Glomerular endothelial cell (primary cell): Measurements from ENCODE around the gene POLE. TPM values are rescaled to one million over a fixed set of nuclear protein-coding genes. Genes with fewer than 3 reads are reported as not detected.

Experiments
- DNase-seq: peaks from one replicate; pipeline ENCODE4 v3.0.0-alpha.2; 2011; ENCODE audit warnings: low read depth, low spot score; ENCODE audit errors: extremely low read depth
- total RNA-seq: library from RNA; depleted of rRNA; stranded (reverse); fragments of >200 nt; gene quantifications from 2 replicates; pipeline ENCODE4 v1.2.3, GENCODE V29; 2015

The POLE gene
- total RNA-seq, 1 donor from 2014 or later: 25.4 TPM

DNA sequence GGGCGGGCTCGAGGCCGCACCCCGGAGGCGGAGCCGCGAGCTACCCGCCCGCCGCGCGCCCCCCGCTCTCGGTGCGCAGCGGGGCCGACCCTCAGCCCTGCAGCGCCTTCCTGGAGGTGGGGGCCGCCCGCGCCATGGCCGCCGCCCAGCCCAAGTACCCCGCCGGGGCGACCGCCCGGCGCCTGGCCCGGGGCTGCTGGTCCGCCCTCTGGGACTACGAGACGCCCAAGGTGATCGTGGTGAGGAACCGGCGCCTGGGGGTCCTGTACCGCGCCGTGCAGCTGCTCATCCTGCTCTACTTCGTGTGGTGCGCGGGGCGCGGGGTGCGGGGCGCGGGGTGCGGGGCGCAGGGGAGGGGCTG lies 68.5 kb downstream of the POLE start, which contains the start of gene P2RX2:
Gene P2RX2 (plus strand): TSS at position 94 of the 361 bp plus-strand sequence. CDS start 41 bp downstream, at position 135.
- no peak for DNase-seq

DNA sequence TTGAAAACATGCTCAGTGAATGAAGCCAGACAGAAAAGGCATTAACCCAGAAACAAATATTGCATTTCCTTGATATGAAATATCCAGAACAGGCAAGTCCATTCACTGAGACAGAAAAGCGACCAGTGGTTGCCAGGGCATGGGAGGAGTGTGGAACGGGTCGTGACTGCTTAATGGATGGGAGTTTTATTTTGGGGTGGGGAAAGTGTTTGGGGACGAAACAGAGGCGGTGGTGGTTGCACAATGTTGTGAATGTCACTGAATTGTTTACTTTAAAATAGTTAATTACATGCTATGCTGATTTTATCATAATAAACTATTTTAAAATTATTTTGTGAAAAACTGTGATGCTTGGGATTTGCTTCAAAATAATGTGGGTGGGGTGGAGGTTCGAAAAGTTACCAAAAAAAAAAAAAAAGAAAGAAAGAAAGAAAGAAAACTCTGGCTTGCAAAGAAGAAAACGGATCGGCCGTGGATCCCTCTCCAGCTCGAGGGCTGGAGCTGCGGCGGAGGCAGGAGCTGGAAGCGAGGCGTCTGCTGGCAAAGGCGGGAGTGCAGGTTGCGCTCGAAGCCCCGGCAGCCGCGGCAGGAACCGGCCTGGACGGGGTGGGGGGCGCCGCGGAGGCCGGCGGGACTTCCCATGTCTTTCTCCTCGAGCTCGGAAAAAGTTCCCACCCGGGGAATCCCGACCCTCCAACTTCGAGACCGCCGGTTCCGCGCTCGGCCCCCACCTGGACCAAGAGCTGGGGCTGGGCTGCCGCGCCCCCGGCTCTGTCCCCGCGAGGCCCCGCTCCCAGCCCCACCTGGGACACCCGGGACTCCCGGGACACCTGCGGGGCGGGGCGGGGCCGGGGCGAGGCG lies 69.1 kb downstream of the POLE start:
- no peak for DNase-seq

DNA sequence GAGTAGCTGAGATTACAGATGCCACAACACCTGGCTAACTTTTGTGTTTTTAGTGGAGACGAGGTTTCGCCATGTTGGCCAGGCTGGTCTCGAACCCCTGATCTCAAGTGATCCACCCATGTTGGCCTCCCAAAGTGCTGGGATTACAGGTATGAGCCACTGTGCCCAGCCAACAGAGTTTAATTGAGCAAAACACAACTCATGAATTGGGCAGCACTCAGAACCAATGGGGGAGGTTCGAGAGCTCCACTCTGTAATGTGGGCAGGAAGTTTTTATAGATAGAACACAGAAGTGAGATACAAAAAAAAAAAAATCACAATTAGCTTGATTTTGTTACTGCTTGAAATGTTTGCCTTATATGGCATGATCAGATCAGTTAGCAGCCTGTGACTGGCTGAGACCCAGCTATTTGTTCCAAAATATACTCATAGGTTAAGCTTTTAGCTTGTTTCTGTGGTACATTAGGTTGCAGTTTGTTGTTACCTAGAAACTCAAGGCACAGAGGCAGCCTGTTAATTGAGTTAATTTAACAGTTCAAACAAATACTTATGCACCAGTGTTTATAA lies 69.9 kb downstream of the POLE start:
- DNase-seq: no peak

DNA sequence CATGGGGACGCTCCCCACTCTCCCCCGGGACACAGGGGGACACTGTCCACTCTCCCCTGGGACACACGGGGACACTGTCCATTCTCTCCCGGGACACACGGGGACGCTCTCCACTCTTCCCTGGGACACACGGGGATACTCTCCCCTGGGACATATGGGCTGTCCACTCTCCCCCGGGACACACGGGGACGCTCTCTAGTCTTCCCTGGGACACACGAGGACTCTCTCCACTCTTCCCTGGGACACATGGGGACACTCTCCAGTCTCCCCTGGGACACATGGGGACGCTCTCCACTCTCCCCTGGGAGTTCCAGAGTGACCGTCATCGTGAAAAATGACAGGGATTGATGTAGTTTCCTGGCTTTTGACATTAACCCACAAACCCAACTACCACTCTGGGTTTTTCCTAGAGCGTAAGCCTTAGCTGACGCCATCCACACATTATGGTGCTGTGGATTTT lies 71.5 kb downstream of the POLE start:
- no peak for DNase-seq

DNA sequence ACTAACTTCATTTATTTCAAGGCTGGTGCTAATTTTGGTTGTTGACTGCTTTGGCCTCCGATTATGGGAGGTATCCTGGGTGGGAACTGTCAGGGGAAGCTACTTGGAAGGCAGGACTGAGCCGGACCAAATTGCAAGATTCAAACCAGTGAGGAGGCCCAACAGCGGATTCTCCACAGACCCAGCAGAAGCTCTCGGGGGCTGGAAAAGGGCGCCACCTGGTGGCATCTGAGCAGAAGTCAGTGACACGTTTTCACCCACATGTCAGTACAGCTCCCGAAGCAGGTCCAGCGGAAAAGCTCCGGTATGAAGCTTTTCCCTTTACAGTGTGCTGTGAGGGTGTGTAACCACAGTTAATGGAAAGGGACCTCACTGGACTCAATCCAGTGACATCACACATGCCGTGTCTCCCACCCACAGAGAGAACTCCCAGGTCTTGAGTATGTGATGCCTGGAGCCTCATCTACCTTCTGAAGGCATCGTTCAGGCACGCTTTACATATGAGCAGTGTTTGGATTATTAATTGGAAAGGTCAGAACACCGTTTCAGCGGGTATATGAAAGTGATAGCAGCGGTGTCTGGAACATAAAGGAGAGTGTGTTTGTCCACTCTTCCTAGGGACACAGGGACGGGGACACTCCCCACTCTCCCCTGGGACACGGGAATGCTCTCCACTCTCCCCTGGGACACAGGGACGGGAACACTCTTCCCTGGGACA lies 72.1 kb downstream of the POLE start:
- DNase-seq: peak; percentile 62

DNA sequence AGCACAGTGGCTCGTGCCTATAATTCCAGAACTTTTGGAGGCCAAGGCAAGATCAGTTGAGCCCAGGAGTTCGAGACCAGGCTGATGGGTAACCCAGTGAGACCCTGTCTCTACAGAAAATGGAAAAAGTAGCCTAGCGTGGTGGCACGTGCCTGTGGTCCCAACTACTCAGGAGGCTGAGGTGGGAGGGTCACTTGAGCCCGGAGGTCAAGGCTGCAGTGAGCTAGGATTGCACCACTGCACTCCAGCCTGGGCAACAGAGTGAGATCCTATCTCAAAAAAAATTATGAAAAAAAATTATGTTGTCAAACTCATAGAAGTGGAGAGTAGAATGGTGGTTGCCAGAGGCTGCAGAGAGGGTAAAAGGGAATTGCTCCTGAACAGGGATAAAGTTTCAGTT lies 73.1 kb downstream of the POLE start:
- DNase-seq: no peak

DNA sequence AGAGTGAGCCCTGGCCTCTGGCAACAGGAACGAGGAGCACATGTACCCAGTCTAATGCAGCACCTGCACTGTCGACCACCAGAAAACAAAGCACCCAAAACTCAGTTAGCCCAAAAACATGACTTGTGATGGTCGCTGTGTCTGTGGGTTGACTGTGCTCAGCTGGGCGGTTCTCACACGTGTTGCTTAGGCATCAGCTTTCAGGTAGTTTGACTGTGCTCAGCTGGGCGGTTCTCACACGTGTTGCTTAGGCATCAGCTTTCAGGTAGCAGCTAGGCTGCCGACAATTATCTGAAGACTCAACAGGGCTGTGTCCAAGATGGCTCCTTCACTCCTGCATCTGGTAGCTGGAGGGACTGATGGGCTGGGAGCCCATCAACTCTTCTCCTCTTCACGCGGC lies 75.5 kb downstream of the POLE start:
- DNase-seq: no peak

DNA sequence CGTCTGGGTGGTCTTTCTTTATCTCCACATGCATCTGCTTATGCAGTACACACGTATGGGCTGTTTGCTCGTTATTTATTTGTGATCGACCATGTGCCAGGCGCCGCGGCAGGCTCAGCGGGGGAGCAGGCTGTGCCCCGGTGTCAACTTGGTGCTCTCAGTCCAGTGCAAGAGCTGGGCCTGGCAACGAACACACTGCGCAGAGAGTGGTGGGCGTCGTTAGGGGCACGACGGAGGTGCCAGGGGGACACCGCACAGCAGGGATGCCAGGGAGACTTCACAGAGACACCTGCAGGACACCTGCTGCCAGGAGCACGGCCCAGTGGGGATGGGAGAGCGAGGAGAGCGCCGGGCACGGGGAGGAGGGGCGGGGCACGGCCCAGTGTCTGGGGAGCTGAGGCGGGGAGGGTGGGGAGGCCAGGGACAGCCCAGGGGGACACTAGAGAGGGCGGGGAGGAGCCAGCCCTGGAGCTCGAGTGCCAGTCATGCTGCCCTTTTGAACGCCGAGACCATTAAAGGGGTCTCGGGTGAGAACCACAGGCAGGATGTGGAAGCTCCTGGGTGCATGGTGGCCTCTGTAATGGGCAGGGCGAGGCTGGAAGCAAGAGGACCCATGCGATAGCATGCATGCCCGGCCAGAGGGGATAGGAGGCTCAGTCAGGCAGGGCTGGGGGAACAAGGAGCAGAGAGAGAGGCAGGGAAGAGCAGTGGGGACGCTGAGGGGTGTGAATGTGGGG lies 76.1 kb downstream of the POLE start:
- DNase-seq: no peak

DNA sequence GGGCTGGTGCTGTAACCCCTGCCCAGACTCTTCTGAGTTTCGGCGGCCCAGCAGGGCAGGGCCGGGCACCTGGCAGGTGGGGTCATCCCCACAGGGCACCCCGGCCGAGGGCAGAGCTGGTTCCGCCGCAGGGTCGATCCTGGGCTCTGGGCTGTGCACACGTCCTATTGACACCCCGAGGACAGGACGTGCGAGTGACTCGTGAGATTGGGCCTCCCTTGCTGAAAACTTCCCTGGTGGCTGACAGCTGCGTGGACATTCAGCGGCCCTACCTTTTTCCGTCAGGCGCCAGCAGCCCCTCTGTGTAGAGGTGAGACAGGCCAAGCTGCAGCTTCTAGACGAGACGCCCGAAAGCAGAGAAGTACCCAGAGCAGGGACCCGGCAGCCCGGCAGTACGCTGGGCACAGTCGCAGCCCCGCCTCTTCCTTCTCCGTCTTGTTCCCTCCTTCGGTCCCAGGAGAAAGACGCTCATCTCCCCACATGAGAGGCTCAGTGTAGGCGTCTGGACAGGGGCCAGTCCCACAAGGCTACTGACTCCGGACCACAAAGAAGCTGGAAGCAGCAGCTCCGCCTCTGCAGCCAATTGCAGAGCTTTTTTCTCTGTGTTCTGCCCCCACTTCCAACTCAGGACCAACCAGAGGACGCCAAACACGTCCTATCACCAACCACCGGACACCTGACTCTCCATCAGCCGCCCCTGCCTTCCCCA lies 76.9 kb downstream of the POLE start, which contains the start of gene LRCOL1:
Gene LRCOL1 (minus strand): TSS at position 532 of the 709 bp plus-strand sequence. CDS start 4,331 bp downstream, outside the sequence.
- no peak for DNase-seq

DNA sequence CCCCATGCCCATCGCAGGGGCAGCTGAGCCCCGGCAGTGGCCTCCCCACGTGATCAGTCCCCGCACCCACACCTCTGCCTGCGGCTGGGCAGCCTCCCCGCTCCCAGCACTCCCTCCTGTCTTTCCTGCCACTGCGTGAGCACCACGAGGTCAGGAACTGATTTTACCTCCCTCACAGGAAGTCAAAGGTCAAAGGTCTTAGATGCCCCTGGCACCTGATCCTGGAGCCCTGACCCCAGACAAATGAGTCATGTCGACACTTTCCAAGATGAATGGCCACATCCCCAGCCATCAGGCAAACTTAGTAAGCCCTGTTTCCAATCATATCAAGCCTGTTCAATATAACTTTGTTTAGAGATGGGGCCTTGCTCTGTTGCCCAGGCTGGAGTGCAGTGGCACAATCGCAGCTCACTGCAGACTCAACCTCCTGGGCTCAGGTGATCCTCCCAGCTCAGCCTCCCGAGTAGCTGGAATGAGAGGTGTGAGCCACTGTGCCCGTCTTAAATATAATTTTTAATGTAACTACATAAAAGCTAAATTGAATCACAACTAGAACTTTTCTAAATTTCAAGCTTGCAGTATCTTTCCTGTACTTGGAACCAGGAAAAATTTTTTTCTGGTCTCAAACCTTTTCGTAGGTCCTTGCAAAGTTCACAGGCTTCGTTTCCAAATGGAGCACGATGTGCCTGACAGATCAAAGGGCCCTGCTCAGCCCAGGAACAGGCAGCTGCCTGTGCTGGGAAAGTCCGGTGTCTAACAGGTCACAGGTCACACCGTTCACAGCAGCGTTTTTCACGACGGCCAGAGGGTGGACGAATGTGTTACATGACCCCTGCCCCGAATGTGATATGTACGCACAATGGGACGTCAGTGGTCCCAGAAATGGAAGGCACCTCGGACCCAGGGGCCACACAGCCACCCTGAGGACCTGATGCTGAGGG lies 78.6 kb downstream of the POLE start:
- no peak for DNase-seq

DNA sequence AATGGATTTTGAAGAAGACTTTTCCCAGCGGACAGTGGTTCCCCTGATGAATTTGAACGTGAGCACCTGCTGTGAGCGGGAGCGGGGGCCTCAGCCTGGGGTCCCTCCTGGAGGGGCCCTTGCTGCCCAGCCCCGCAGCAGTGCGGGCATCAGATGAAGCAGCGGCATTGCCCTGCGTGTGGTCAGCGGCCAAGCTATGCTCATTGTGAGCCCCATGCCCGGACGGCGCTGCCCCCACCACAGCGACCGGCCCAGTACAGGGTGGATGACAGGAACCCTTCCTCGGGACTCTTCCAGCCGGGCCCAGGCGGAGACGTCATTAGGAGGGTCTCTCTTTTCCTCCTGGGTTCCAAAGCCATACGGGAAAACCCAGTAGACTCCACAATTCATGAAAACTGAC lies 80.2 kb downstream of the POLE start:
- DNase-seq: no peak

DNA sequence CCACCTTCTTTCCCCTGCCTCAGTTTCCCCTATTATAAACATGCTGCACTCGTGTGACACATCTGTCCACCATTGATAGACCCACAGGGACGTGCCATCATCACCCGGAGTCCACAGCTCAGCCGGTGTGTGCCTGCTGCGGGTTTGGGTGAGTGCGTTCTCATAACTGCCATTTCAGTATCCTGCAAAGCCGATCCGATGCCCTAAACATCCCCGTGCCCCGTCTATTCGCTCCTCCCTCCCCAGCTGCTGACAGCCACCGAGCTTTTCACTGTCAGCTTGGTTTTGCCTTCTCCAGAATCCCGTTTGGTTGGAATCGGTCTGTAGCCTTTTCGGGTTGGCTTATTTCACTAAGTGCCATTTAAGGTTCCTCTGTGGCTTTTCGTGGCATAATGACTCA lies 80.7 kb downstream of the POLE start:
- no peak for DNase-seq

DNA sequence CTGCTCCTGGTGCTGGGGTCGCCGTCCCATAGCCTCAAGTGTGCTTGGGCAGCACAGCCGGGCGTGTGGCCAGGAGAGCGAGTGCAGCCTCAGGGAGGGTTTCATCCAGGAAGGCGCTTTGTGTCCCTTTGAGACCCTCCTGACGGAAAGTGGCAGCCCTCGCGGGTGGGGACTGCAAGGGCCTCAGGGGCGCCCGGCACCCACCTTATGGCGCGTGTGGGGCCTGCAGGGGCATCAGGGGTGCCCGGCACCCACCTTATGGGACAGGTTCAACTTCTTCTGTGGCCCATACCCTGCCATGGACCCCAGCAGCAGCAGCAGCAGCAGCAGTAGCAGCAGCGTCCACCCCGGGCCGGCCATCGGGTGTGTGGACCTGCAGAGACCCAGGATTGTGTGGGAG lies 81.2 kb downstream of the POLE start:
- no peak for DNase-seq

DNA sequence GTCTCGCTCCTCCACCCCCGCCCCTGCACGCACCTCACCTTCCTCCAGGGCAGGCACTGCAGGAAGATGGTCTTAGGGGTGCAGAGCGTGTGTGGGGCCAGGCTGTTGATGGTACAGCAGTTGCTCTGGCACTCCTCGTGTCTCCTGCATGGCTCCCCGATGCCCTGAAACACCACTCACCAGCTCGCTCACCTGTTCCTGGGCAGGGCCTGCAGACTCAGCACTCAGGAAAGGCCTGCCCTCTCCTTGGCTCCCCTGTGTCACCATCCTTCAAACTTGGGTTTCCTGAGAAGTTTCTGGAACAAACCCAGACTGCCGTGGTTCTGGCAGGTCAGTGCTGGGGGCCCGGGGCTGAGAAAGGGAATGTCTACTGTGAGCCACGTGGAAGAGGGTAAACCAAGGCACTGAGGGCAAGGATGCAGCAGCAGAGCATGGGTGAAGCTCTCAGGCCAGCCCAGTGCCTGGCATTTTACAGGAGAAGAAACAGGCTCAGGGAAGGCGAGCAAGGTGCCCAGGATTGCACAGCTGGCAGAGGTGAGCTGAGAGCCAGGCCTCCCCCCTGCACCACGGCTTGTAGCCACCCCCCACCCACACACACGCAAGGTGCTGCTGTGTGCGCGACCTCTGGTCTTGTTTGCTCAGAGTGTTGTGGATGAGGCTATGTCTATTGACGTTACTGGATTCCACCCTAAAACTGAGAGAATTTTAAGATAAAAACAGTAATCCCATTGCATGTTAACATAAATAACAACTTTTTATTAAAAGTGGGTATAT lies 82.3 kb downstream of the POLE start:
- no peak for DNase-seq

DNA sequence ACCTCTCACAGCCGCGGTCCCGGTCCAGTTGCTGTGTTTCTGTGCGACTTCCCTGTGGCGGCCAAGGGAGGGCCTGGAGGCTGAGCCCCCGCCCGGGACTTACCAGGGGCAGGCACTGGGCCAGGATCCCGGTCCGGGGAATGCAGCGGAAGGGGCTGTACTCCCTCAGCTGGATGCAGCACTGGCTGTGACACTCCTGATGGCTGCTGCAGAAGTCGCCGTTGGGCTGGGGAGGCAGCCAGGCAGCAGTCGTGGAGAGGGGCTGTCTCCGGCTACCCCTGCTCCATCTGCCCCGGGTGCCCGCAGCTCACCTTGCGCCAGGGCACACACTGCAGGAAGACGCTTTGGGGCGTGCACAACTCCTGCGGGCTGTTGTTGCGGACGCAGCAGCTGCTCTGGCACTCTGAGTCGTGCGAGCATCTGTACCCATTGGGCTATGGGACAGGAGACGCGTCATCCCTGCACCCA lies 83.0 kb downstream of the POLE start:
- DNase-seq: no peak

DNA sequence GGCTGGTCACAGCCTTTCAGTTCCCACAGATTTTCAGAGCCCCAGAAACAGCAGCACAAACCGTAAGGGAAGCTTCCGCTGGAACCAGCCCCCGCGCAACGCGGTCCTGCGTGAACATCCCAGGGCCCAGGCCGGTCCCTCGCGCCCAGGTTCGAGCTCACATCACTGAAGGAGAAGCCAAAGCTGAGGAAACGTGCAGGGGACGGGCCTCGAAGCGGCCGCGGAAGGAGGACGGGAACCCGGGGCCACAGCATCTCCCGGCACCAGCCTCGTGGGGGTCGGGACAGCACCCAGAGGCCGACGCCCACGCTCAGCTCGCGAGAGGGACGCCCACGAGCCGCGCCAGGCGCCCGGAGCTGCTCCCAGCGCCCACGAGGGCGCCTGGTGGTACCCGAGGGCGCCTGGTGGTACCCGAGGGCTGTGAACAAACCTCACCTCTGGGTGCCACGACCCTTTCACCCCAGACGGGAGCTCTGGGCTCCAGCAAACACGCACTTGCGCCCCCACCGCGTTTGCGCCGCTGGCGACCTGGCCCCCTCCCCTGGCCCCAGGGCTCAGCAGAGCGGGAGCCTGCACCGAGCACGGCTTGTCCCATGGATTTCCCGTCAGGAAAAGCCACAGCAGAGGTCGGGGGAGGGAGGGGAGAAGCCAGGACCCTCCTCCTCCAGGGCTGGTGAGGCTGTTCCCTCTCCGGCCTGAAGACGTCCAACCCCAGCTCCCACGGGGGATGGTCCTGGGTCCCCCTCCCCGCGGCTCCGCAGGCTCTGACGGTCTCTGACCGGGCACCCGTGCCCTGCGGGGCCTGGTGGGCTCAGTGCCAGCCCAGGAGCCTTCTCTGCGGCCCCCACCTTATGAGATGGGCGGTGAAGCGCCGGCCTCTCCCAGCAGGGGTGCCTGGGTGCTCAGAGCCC lies 83.6 kb downstream of the POLE start:
- DNase-seq: no peak

DNA sequence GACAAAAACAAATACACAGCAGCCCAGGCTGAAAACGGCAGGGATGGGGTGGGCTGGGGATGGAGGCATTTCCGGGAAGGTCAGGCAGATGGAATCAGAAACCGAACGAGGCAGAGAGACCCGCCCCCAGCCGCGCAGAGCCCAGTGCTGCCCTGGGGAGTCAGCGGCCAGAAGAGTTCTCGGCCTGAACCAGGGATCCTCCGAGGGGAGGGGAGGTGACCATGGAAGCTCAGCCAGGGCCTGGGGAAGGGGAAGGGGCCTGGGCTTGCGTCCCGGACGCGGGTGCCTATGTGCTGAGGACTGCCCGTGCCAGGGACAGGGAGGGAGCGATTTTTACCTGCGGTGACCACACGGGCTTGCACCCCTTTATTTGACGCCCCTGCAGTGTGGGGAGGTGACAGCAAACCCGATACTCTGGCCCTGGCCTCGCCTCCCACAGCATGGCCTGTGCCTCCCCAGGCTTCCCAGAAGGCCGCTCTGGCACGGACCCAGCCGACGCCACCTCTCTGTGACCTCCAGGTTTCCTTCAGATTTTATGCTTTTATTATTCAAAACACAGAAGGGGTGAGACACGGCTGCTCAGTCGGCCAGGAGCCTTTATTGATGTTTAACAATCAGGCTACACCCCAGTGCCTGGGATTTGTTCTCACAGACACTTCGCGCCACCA lies 84.4 kb downstream of the POLE start:
- no peak for DNase-seq
